Suprapubic skin (tissue), 3 donors: ENCODE data around the gene B3GALT6.

Experiments
- CTCF ChIP-seq, 2 donors: fragments of 200-600 bp in 1 of 2; fragments of 450-650 bp in 1 of 2; sonication (generic) in 1 of 2; IDR thresholded peaks; one replicate each; pipeline ENCODE4 v1.5.1; 2016 to 2019; ENCODE audit warnings: antibody characterized with exemption in 2 of 2, mild to moderate bottlenecking in 1 of 2, moderate library complexity in 1 of 2
- POLR2A ChIP-seq, 2 donors: fragments of 450-650 bp; IDR thresholded peaks; one replicate each; pipeline ENCODE4 v1.6.1; 2017; ENCODE audit warnings: antibody characterized with exemption in 2 of 2, mild to moderate bottlenecking in 2 of 2, moderate library complexity in 2 of 2

GRCh38 chr1:1247341-1247913, 15.4 kb downstream of the B3GALT6 start:
- TF ChIP-seq CTCF (IDR thresholded peaks at IDR 0.05) (no peak), POLR2A (IDR thresholded peaks at IDR 0.05) (no peak)
